MM.1S (cell line): ENCODE data around the gene CEP164.

Source experiments
- DNase-seq: peaks from one replicate; pipeline ENCODE4 v3.0.0-alpha.2; 2015
- H2AFZ ChIP-seq: fragments of 300-600 bp; sonication (generic); 2 replicates; pipeline ENCODE4 v1.6.0; 2016; ENCODE audit warnings: antibody characterized with exemption, low read length
- H3F3A ChIP-seq: fragments of 300-600 bp; sonication (generic); 2 replicates; pipeline ENCODE4 v1.6.1; 2016; ENCODE audit warnings: mild to moderate bottlenecking, antibody characterized with exemption, low read length, moderate library complexity, mixed read lengths; ENCODE audit not compliant: insufficient read depth
- H3K27ac ChIP-seq: fragments of 300-600 bp; sonication (generic); 2 replicates; pipeline ENCODE4 v1.5.1; 2016; ENCODE audit warnings: mild to moderate bottlenecking, low read length
- H3K27me3 ChIP-seq: fragments of 300-600 bp; sonication (generic); replicated peaks from 2 replicates; pipeline ENCODE4 v1.6.0; 2016; ENCODE audit warnings: low read length; ENCODE audit not compliant: insufficient read depth
- H3K36me3 ChIP-seq: fragments of 300-600 bp; sonication (generic); replicated peaks from 2 replicates; pipeline ENCODE4 v1.6.1; 2016; ENCODE audit warnings: mild to moderate bottlenecking, low read length, mixed read lengths; ENCODE audit not compliant: insufficient read depth
- H3K4me1 ChIP-seq: fragments of 300-600 bp; sonication (generic); 2 replicates; pipeline ENCODE4 v1.6.1; 2016; ENCODE audit warnings: low read length, mixed read lengths
- H3K4me2 ChIP-seq: fragments of 300-600 bp; sonication (generic); 2 replicates; pipeline ENCODE4 v1.6.0; 2016; ENCODE audit warnings: low read depth, low read length
- H3K4me3 ChIP-seq: fragments of 300-600 bp; sonication (generic); 2 replicates; pipeline ENCODE4 v1.5.1; 2016; ENCODE audit warnings: low read length, mixed read lengths
- H3K79me2 ChIP-seq: fragments of 300-600 bp; sonication (generic); 2 replicates; pipeline ENCODE4 v1.6.1; 2016; ENCODE audit warnings: mixed run types, low read length, mixed read lengths
- H3K9ac ChIP-seq: fragments of 300-600 bp; sonication (generic); 2 replicates; pipeline ENCODE4 v1.6.1; 2016; ENCODE audit warnings: low read length, mixed read lengths
- H3K9me2 ChIP-seq: fragments of 300-600 bp; sonication (generic); replicated peaks from 2 replicates; pipeline ENCODE4 v1.6.1; 2016; ENCODE audit warnings: mild to moderate bottlenecking, low read length, mixed read lengths; ENCODE audit not compliant: insufficient read depth
- H3K9me3 ChIP-seq: fragments of 300-600 bp; sonication (generic); replicated peaks from 2 replicates; pipeline ENCODE4 v1.6.1; 2016; ENCODE audit warnings: mild to moderate bottlenecking, low read length, mixed read lengths; ENCODE audit not compliant: insufficient read depth
- H4K20me1 ChIP-seq: fragments of 300-600 bp; sonication (generic); 2 replicates; pipeline ENCODE4 v1.6.1; 2016; ENCODE audit warnings: mild to moderate bottlenecking, low read length, moderate library complexity, mixed read lengths; ENCODE audit not compliant: insufficient read depth
- CTCF ChIP-seq: fragments of 300-600 bp; sonication (generic); IDR thresholded peaks from 2 replicates; pipeline ENCODE4 v1.5.1; 2016; ENCODE audit warnings: antibody characterized with exemption, low read length, mixed read lengths
- EZH2 ChIP-seq: fragments of 300-600 bp; sonication (generic); optimal IDR thresholded peaks from 2 replicates; pipeline ENCODE3; 2017; ENCODE audit warnings: low read depth, mild to moderate bottlenecking, antibody characterized with exemption, low read length, mixed read lengths
- EZH2phosphoT487 ChIP-seq: fragments of 300-600 bp; sonication (generic); IDR thresholded peaks from 2 replicates; pipeline ENCODE4 v1.6.1; 2018; ENCODE audit warnings: antibody characterized with exemption, low read length

The CEP164 gene

DNA sequence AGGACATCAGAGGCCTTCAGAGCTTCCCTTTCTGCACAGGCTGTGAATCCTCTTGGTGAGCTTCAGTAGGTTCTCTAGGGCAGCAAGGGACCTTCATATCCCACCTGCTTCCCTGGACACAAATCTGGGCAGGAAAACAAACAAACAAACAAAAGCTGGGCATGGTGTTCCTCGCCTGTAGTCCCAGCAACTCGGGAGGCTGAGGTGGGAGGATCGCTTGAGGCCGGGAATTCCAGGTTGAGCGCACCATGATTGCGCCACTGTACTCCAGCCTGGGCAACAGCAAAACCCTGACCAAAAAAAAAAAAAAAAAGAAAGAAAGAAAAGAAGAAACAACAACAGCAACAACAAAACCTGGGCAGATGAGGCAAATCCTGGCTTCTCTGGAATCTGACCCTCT lies 92.9 kb downstream of the CEP164 start:
- Histone ChIP-seq H3K4me2 (no peak overlapping the region), H3K79me2 (no peaks in the 10 kb centered on the region), H3K9me2 (no peaks in the 10 kb centered on the region), H2AFZ (no peak overlapping the region), H3F3A (no peaks in the 10 kb centered on the region), H3K9me3 (no peaks in the 10 kb centered on the region), H3K27me3 (peaks cover 17% of the 10 kb centered on the region; the same call in 1 of the 2 replicates), H3K4me1 (no peaks in the 10 kb centered on the region), H3K36me3 (no peaks in the 10 kb centered on the region), H3K27ac (no peak overlapping the region), H3K4me3 (no peak overlapping the region), H3K9ac (no peak overlapping the region), H4K20me1 (no peaks in the 10 kb centered on the region)
- TF ChIP-seq EZH2 (no peak), CTCF (no peak), EZH2phosphoT487 (no peak)
- DNase-seq: no peak

DNA sequence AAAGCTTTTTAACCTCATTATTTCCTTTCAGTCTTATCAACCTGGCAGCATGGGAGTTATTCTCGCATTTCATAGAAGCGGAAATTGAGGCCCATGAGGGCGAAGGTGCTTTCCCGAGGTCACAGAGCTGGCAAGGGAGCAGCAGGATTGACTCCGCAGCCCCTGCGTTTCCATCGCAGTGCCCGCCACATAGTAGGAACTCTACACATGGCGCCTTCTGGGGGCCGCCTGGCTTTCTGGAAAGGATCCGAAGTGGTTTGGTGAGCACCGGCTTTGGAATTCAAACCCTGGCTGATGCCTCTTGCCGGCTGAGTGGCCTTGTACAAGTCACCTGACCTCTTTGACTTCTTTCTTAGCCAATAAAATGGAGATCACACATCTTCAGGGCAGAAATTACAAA lies 93.4 kb downstream of the CEP164 start:
- H3K79me2 ChIP-seq: no peaks in the 10 kb centered on the region
- DNase-seq: no peak
- TF ChIP-seq EZH2: no peak
- no peak for TF ChIP-seq CTCF
- no peak for TF ChIP-seq EZH2phosphoT487
- no peak overlapping the region for H2AFZ ChIP-seq
- no peaks in the 10 kb centered on the region for H3K9me3 ChIP-seq
- H3K36me3 ChIP-seq: no peaks in the 10 kb centered on the region
- H3F3A ChIP-seq: no peaks in the 10 kb centered on the region
- no peak overlapping the region for H3K27ac ChIP-seq
- H3K4me1 ChIP-seq: no peaks in the 10 kb centered on the region
- H4K20me1 ChIP-seq: no peaks in the 10 kb centered on the region
- H3K4me2 ChIP-seq: no peak overlapping the region
- peaks cover 17% of the 10 kb centered on the region; the same call in 1 of the 2 replicates for H3K27me3 ChIP-seq
- H3K9ac ChIP-seq: no peak overlapping the region
- no peak overlapping the region for H3K4me3 ChIP-seq
- no peaks in the 10 kb centered on the region for H3K9me2 ChIP-seq

- Histone ChIP-seq H3K4me1 (no peaks in the 10 kb centered on the region), H3K9me2 (no peaks in the 10 kb centered on the region), H3K4me2 (no peak overlapping the region), H3K79me2 (no peaks in the 10 kb centered on the region), H3F3A (no peaks in the 10 kb centered on the region), H3K27me3 (peaks cover 18% of the 10 kb centered on the region; the same call in 1 of the 2 replicates), H2AFZ (no peak overlapping the region), H3K27ac (no peak overlapping the region), H3K9ac (no peak overlapping the region), H3K36me3 (no peaks in the 10 kb centered on the region), H3K4me3 (no peak overlapping the region), H4K20me1 (no peaks in the 10 kb centered on the region), H3K9me3 (no peaks in the 10 kb centered on the region)
- DNase-seq: no peak
- TF ChIP-seq EZH2 (no peak), CTCF (no peak), EZH2phosphoT487 (no peak)
These were observed 93.8 kb downstream of the CEP164 start for GRCh38 chr11:117421476-117421875.
